Breast epithelium (tissue), 3 donors: ENCODE results near the gene IFITM10.

Experiments
- CTCF ChIP-seq, 3 donors: fragments of 450-650 bp; IDR thresholded peaks; one replicate each; pipeline ENCODE4 v1.5.1; 2016 to 2017; ENCODE audit warnings: antibody characterized with exemption in 3 of 3, mild to moderate bottlenecking in 3 of 3, moderate library complexity in 3 of 3
- POLR2A ChIP-seq: fragments of 450-650 bp; IDR thresholded peaks from one replicate; pipeline ENCODE4 v1.6.1; 2016; ENCODE audit warnings: antibody characterized with exemption, mild to moderate bottlenecking, moderate library complexity
- POLR2AphosphoS5 ChIP-seq, 3 donors: sonication (generic); formaldehyde crosslinking; IDR thresholded peaks; one replicate each; pipeline ENCODE4 v1.6.1; 2017; ENCODE audit warnings: antibody characterized with exemption in 3 of 3

GRCh38 chr11:1727861-1728260 lies 22.5 kb downstream of the IFITM10 start:
- TF ChIP-seq CTCF (IDR thresholded peaks at IDR 0.05): no peak
- no peak for TF ChIP-seq POLR2AphosphoS5 (IDR thresholded peaks at IDR 0.05)
- no peak for TF ChIP-seq POLR2A
